RWPE2 (cell line): Measurements from ENCODE around the gene KIF3C.

Source experiments
- ATAC-seq: fragments of 200-7000 bp; cut with Tn5 transposase; 3 replicates; pipeline ENCODE4 v1.9.1; 2021; ENCODE audit warnings: low read depth
- DNase-seq: peaks from one replicate; pipeline ENCODE4 v3.0.0-alpha.2; 2020; ENCODE audit warnings: low spot score
- H3K27ac ChIP-seq: fragments of 450-650 bp; 2 replicates; pipeline ENCODE4 v1.5.1; 2017; ENCODE audit warnings: mild to moderate bottlenecking; ENCODE audit not compliant: poor library complexity, severe bottlenecking
- H3K27me3 ChIP-seq: fragments of 250-450 bp; sonication (Bioruptor Pico); 2 replicates; pipeline ENCODE4 v1.5.1; 2021; ENCODE audit warnings: mild to moderate bottlenecking, moderate library complexity; ENCODE audit not compliant: insufficient read depth, poor library complexity, severe bottlenecking
- H3K36me3 ChIP-seq: fragments of 250-450 bp; sonication (Bioruptor Pico); 2 replicates; pipeline ENCODE4 v1.5.1; 2020; ENCODE audit warnings: low read depth, mild to moderate bottlenecking, moderate library complexity
- H3K4me1 ChIP-seq: fragments of 250-450 bp; sonication (Bioruptor Pico); 2 replicates; pipeline ENCODE4 v1.5.1; 2021; ENCODE audit warnings: mild to moderate bottlenecking, moderate library complexity; ENCODE audit not compliant: insufficient read depth, poor library complexity, severe bottlenecking
- H3K4me3 ChIP-seq: fragments of 250-450 bp; sonication (Bioruptor Pico); 2 replicates; pipeline ENCODE4 v1.5.1; 2021; ENCODE audit warnings: mild to moderate bottlenecking, moderate library complexity; ENCODE audit not compliant: severe bottlenecking
- H3K9me3 ChIP-seq: fragments of 250-450 bp; sonication (Bioruptor Pico); 2 replicates; pipeline ENCODE4 v1.5.1; 2021; ENCODE audit warnings: mild to moderate bottlenecking, moderate library complexity; ENCODE audit not compliant: severe bottlenecking
- TF ChIP-seq, protein P1 (sequence below): fragments of 450-650 bp; IDR thresholded peaks from one replicate; pipeline ENCODE4 v1.5.1; 2017; ENCODE audit warnings: mild to moderate bottlenecking, moderate library complexity; ENCODE audit not compliant: poor library complexity, severe bottlenecking

KIF3C gene

DNA sequence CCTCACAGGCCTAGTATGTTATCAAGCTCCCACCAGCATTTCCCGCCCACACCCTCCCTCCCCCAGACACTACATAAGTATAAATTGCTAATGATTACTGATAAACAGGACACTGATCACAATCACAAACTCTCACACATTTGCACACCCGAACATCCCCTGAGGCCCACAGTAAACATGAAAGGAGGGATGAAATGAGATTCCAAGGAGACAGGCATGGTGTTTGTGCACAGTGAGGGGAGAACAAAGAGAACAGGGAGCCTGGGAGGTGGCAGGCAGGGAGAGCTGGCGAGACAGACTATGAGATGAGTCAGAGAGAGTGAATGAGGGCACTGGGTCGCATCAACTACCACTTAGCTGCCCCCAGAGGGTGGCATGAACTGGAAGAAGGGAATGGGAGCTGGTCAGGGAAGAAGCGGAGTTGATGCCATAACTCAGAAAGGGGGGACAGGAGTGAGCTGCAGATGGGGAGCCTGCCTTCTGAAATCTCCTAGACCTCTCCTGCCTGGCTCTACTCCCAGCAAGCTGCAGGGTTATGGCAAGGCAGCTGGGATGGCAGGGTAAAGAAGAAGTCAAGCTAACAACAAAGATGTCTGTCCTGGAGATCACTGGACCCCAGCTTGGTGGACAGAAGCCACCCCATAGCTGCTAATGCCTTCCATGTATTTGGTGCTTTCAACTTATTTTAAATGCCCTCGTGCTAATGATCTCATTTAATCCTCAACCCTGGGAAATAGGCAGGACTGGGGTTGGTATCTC lies 5.1 kb downstream of the KIF3C start:
- Histone ChIP-seq H3K27ac (peak overlapping the region; percentile 54), H3K4me1 (peaks cover 18% of the 10 kb centered on the region), H3K36me3 (peaks cover 2% of the 10 kb centered on the region; the same call in 1 of the 2 replicates), H3K27me3 (no peaks in the 10 kb centered on the region), H3K9me3 (no peaks in the 10 kb centered on the region), H3K4me3 (no peak overlapping the region)
- DNase-seq = no peak
- TF ChIP-seq, protein P1, sequence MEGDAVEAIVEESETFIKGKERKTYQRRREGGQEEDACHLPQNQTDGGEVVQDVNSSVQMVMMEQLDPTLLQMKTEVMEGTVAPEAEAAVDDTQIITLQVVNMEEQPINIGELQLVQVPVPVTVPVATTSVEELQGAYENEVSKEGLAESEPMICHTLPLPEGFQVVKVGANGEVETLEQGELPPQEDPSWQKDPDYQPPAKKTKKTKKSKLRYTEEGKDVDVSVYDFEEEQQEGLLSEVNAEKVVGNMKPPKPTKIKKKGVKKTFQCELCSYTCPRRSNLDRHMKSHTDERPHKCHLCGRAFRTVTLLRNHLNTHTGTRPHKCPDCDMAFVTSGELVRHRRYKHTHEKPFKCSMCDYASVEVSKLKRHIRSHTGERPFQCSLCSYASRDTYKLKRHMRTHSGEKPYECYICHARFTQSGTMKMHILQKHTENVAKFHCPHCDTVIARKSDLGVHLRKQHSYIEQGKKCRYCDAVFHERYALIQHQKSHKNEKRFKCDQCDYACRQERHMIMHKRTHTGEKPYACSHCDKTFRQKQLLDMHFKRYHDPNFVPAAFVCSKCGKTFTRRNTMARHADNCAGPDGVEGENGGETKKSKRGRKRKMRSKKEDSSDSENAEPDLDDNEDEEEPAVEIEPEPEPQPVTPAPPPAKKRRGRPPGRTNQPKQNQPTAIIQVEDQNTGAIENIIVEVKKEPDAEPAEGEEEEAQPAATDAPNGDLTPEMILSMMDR = no peak
- peak; percentile 35; the same call in 1 of the 3 replicates for ATAC-seq

DNA sequence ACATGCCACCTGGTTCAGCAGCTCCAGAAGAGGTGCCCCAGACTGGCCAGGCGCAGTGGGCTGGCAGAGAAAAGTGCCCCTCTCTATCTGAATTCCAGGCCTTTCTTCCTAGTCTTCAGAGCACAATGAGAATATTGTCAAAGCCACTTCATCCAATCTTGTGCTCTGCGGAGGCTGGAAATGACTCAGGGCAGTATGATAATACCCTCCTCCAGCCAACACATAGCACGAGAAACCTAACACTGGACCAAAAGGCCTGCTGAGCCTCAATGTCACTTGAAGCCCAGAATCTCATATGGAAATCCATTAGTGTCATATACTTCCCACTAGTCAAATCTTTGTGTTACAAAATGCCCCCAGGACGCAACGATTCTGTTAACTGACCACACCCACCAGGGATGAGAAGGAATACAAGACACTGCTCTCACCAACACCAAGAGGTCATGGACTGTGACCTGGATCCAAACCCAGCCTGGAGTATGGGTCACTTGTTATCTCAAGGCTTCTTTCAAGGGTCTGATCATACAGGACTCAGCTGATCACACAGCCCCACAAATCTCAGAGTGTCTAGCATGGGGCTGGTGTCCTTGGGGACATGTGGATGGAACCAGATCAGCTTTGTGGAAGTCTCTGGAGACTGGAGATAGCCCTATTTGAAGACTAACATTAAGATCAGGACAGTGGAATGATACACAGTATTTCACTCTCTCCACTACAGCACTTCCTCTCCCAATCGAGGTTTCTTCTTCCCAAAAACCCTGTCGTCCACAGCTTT lies 10.1 kb downstream of the KIF3C start:
- H3K4me3 ChIP-seq = no peak overlapping the region
- no peaks in the 10 kb centered on the region for H3K9me3 ChIP-seq
- TF ChIP-seq, protein P1 = no peak
- H3K27ac ChIP-seq = no peak overlapping the region
- H3K36me3 ChIP-seq = peaks cover 5% of the 10 kb centered on the region; the same call in 1 of the 2 replicates
- H3K27me3 ChIP-seq = no peaks in the 10 kb centered on the region
- ATAC-seq (no peak), DNase-seq (no peak)
- H3K4me1 ChIP-seq = peaks cover 4% of the 10 kb centered on the region

- TF ChIP-seq, protein P1 = no peak
- no peaks in the 10 kb centered on the region for H3K9me3 ChIP-seq
- H3K4me3 ChIP-seq = no peak overlapping the region
- no peak for ATAC-seq
- H3K4me1 ChIP-seq = no peaks in the 10 kb centered on the region
- H3K36me3 ChIP-seq = peaks cover 5% of the 10 kb centered on the region; the same call in 1 of the 2 replicates
- H3K27me3 ChIP-seq = no peaks in the 10 kb centered on the region
- no peak for DNase-seq
- no peak overlapping the region for H3K27ac ChIP-seq
Observed at GRCh38 chr2:25971596-25971995, 10.7 kb downstream of the KIF3C start.

DNA sequence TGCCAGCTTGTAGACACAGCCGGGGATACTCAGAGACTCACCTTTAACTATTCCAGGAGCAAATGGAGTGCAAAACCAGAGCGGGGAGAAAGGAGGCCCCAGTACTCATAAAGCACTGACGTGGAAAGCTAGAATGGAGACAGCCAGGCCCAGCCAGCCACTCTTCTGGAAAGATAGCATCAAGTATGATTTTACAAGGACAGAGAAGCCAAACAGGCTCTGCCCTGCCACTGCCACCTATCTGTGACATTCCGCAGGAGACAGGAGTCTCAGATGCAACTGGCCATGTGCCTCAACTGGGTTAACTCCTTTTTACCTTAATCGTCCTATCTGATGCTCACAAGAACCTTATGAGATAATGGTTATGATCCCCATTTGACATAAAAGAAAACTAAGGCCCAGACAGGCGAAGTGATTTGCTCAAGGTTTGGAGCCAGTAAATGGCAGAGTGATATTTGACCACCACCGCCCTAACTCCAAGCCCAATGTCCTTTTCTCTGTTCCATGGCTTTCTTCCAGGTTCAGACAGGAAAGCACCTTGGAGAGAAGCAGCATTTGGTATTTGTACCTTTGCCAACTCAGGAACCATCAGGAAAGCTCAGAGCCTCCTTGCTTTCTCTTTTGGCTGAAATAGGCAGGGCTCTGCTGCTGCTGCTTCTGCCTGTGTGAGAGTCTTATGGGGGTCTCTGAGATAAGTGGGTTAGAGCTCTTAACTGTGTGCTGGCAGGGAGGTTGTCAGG lies 15.6 kb downstream of the KIF3C start:
- Histone ChIP-seq H3K27ac (no peak overlapping the region), H3K9me3 (no peaks in the 10 kb centered on the region), H3K4me3 (no peak overlapping the region), H3K36me3 (0 out of 2 replicates have a peak, but pooled peaks cover 3% of the 10 kb centered on the region), H3K4me1 (no peaks in the 10 kb centered on the region), H3K27me3 (no peaks in the 10 kb centered on the region)
- ATAC-seq (no peak), DNase-seq (no peak)
- TF ChIP-seq, protein P1 = no peak
